HG02970 (cell line): ENCODE measurements around the gene TBKBP1.

Experiments used
- ATAC-seq: cut with Tn5 transposase; IDR thresholded peaks from one replicate; pipeline ENCODE4 v1.9.1; 2021; ENCODE audit warnings: mild to moderate bottlenecking, moderate library complexity, moderate number of reproducible peaks; ENCODE audit not compliant: unreplicated experiment, low FRiP score

TBKBP1 gene

GRCh38 chr17:47712330-47713023, 18.5 kb downstream of the TBKBP1 start:
- no peak for ATAC-seq

GRCh38 chr17:47713980-47714700, 20.2 kb downstream of the TBKBP1 start:
- ATAC-seq = no peak

- ATAC-seq = no peak
These were observed 20.9 kb downstream of the TBKBP1 start for GRCh38 chr17:47714773-47715396.

- no peak for ATAC-seq
These were observed 21.8 kb downstream of the TBKBP1 start for GRCh38 chr17:47715669-47716325.

GRCh38 chr17:47716375-47716774, 22.4 kb downstream of the TBKBP1 start:
- ATAC-seq = no peak

- ATAC-seq = no peak
These were observed 23.3 kb downstream of the TBKBP1 start for GRCh38 chr17:47717261-47717697.

GRCh38 chr17:47717979-47718621, 24.1 kb downstream of the TBKBP1 start:
- no peak for ATAC-seq

- ATAC-seq = no peak
These were observed 24.9 kb downstream of the TBKBP1 start for GRCh38 chr17:47718634-47719405.

GRCh38 chr17:47719411-47720152, 25.6 kb downstream of the TBKBP1 start:
- no peak for ATAC-seq

- ATAC-seq = no peak
These were observed 26.2 kb downstream of the TBKBP1 start for GRCh38 chr17:47720196-47720595.

- no peak for ATAC-seq
These were observed 27.0 kb downstream of the TBKBP1 start for GRCh38 chr17:47720754-47721533.

- no peak for ATAC-seq
These were observed 27.8 kb downstream of the TBKBP1 start for GRCh38 chr17:47721725-47722124.

GRCh38 chr17:47724705-47725104, 30.7 kb downstream of the TBKBP1 start:
- no peak for ATAC-seq

- ATAC-seq = no peak
These were observed 31.6 kb downstream of the TBKBP1 start for GRCh38 chr17:47725446-47726111.

- no peak for ATAC-seq
These were observed 33.1 kb downstream of the TBKBP1 start for GRCh38 chr17:47726796-47727703.

GRCh38 chr17:47727704-47728036, 33.7 kb downstream of the TBKBP1 start:
- ATAC-seq = no peak
